Measurements from ENCODE around the gene EDN1.
"Not testable (repeated sequence)": the region's sequence is repeated elsewhere in the genome, so short reads cannot be mapped to it uniquely, and the experiment has no call there.

EDN1 gene

GRCh38 chr6:12313306-12313991 lies 23.3 kb downstream of the EDN1 start:
- no peak for DNase-seq
- no peak overlapping the region for H3K4me3 ChIP-seq (ENCODE audit: low read depth, low read length)
- no peaks in the 10 kb centered on the region for H3K27me3 ChIP-seq
- H3K36me3 ChIP-seq = no peaks in the 10 kb centered on the region
- TF ChIP-seq CTCF (IDR thresholded peaks at IDR 0.05; ENCODE audit: low read depth, low read length) = no peak
- no peaks in the 10 kb centered on the region for H3K4me1 ChIP-seq
- H3K9me3 ChIP-seq = no peaks in the 10 kb centered on the region

- H3K9me3 ChIP-seq = no peaks in the 10 kb centered on the region
- H3K4me3 ChIP-seq (ENCODE audit: low read depth, low read length) = no peak overlapping the region
- no peaks in the 10 kb centered on the region for H3K27me3 ChIP-seq
- H3K4me1 ChIP-seq = no peaks in the 10 kb centered on the region
- no peak for DNase-seq
- no peak for TF ChIP-seq CTCF (IDR thresholded peaks at IDR 0.05; ENCODE audit: low read depth, low read length)
- H3K36me3 ChIP-seq = no peaks in the 10 kb centered on the region
Measured at GRCh38 chr6:12313992-12314589, 23.9 kb downstream of the EDN1 start.

DNA sequence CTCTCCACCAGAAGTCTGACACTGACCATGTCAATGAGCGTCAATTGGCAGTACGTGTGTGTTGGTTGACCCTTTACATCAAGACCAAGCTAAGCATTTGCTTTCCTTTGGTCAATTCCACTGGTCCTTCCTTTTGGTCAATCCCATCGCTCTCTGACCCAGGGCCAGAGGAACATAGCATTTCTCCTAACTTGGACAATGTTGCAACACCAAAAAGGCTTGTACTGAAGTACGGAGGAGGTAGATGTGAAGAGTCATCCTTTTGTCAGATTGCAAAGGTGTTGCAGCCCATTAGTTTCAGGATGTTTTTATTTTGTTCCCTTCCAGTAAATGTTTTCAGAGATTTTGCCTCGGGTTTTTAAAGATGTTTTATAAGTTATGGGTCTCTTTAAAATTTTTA lies 24.6 kb downstream of the EDN1 start:
- no peaks in the 10 kb centered on the region for H3K27me3 ChIP-seq
- H3K4me1 ChIP-seq = no peaks in the 10 kb centered on the region
- no peaks in the 10 kb centered on the region for H3K9me3 ChIP-seq
- no peak for DNase-seq
- H3K4me3 ChIP-seq (ENCODE audit: low read depth, low read length) = no peak overlapping the region
- no peak for TF ChIP-seq CTCF (IDR thresholded peaks at IDR 0.05; ENCODE audit: low read depth, low read length)
- no peaks in the 10 kb centered on the region for H3K36me3 ChIP-seq

- H3K27me3 ChIP-seq = no peaks in the 10 kb centered on the region
- no peak for TF ChIP-seq CTCF (IDR thresholded peaks at IDR 0.05; ENCODE audit: low read depth, low read length)
- H3K36me3 ChIP-seq = no peaks in the 10 kb centered on the region
- no peak for DNase-seq
- H3K4me1 ChIP-seq = no peaks in the 10 kb centered on the region
- H3K4me3 ChIP-seq (ENCODE audit: low read depth, low read length) = no peak overlapping the region
- H3K9me3 ChIP-seq = no peaks in the 10 kb centered on the region
Measured at GRCh38 chr6:12315292-12316081, 25.3 kb downstream of the EDN1 start.

GRCh38 chr6:12318749-12319148 lies 28.6 kb downstream of the EDN1 start:
- Histone ChIP-seq H3K4me3 (ENCODE audit: low read depth, low read length) (no peak overlapping the region), H3K4me1 (no peaks in the 10 kb centered on the region)
- no peak for DNase-seq

DNA sequence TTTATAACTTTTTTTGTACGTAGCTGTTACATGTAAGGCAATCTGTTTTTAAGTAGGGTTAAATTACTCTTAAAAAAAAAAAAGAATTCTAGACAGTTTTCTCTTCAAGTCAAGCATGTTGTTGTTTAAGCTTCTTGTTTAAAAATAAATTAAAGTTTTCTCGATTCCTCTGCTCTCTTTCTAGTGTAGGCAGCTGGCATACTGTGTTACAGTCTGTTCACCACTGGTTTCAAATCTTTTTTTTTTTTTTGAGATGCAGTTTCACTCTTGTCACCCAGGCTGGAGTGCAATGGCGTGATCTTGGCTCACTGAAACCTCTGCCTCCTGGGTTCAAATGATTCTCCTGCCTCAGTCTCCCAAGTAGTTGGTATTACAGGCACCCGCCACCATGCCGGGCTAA lies 29.9 kb downstream of the EDN1 start:
- H3K27me3 ChIP-seq; H3K4me1 ChIP-seq; DNase-seq; H3K9me3 ChIP-seq; H3K36me3 ChIP-seq; H3K4me3 ChIP-seq (ENCODE audit: low read depth, low read length): not testable (repeated sequence)

More at GRCh38 chr6:12318749-12319148, 28.6 kb downstream of the EDN1 start:
- H3K27me3 ChIP-seq = no peaks in the 10 kb centered on the region
- no peaks in the 10 kb centered on the region for H3K36me3 ChIP-seq
- H3K9me3 ChIP-seq = no peaks in the 10 kb centered on the region
- TF ChIP-seq CTCF (IDR thresholded peaks at IDR 0.05; ENCODE audit: low read depth, low read length) = no peak
